Heart right ventricle (tissue), 16 donors: ENCODE measurements around the gene TAS2R9. TPM values are rescaled to one million over a fixed set of nuclear protein-coding genes. Genes with fewer than 3 reads are reported as not detected.

Experiments
- ATAC-seq, 8 donors: fragments of 200-7000 bp; cut with Tn5 transposase; one replicate each; pipeline ENCODE4 v1.9.1; 2020; ENCODE audit warnings: mild to moderate bottlenecking in 8 of 8, moderate library complexity in 8 of 8, moderate number of reproducible peaks in 1 of 8
- DNase-seq, 2 donors: peaks; one replicate each; pipeline ENCODE4 v3.0.0-alpha.2; 2020
- H3K27ac ChIP-seq, 10 donors: fragments of 200-600 bp; sonication (generic) in 2 of 10; one replicate each; pipeline versions ENCODE4 v1.5.0 to v1.8.0; 2020 to 2022; ENCODE audit warnings: mild to moderate bottlenecking in 3 of 10
- H3K27me3 ChIP-seq, 7 donors: fragments of 200-600 bp; one replicate each; pipeline ENCODE4 v1.8.0; 2021 to 2022; ENCODE audit warnings: mild to moderate bottlenecking in 2 of 7
- H3K36me3 ChIP-seq, 9 donors: fragments of 200-600 bp; sonication (generic) in 1 of 9; one replicate each; pipeline versions ENCODE4 v1.5.0 to v1.8.0; 2020 to 2022; ENCODE audit warnings: mild to moderate bottlenecking in 2 of 9
- H3K4me1 ChIP-seq, 9 donors: fragments of 200-600 bp; sonication (generic) in 1 of 9; one replicate each; pipeline versions ENCODE4 v1.5.0 to v1.8.0; 2020 to 2022; ENCODE audit warnings: mild to moderate bottlenecking in 4 of 9
- H3K4me3 ChIP-seq, 10 donors: fragments of 200-600 bp; sonication (generic) in 2 of 10; one replicate each; pipeline versions ENCODE4 v1.5.0 to v1.8.0; 2020 to 2022; ENCODE audit warnings: mild to moderate bottlenecking in 7 of 10, moderate library complexity in 2 of 10
- H3K9me3 ChIP-seq, 11 donors: fragments of 200-600 bp in 10 of 11; sonication (generic) in 2 of 11; one replicate each; pipeline versions ENCODE4 v1.5.0 to v1.8.0; 2013 to 2022; ENCODE audit warnings: mild to moderate bottlenecking in 2 of 11, control low read depth in 1 of 11, moderate library complexity in 1 of 11
- WGBS, 2 donors: extraction: QIAGEN DNeasy Blood & Tissue Kit; methylation state at CpG; one replicate each; pipeline ENCODE4 v1.1.7; 2013; ENCODE audit warnings: inconsistent platforms in 1 of 2; 5-methylcytosine and 5-hydroxymethylcytosine counted together
- intact Hi-C, 10 donors: fragments of 100-400 bp; cut with DNase I; formaldehyde crosslinking; loops; one replicate each; pipeline versions ENCODE4 v1.11.1 to v1.14.2; 2022
- polyA plus RNA-seq, 2 donors: library from polyadenylated mRNA; stranded (reverse); fragments of 200-250 nt; gene quantifications; one replicate each; pipeline ENCODE4 v1.2.3, GENCODE V29; 2013
- total RNA-seq, 10 donors: library from RNA; stranded (reverse); fragmentation: NEBNext Ultra II Directional in 3 of 10; extraction: Animal tissue kit (Norgen Biotek cat#: 25700) in 3 of 10; gene quantifications; one replicate each; pipeline versions ENCODE4 v1.2.1 to v1.2.4, GENCODE V29; 2021 to 2023
- TF ChIP-seq, protein P1 (sequence below), 9 donors: fragments of 200-600 bp; sonication (generic) in 2 of 9; IDR thresholded peaks; one replicate each; pipeline versions ENCODE4 v1.5.0 to v1.8.0; 2021 to 2022; ENCODE audit warnings: antibody characterized with exemption in 9 of 9, mild to moderate bottlenecking in 5 of 9, moderate library complexity in 1 of 9
- donor health status: Arrhythmogenic right ventricular cardiomyopathy.
- donor health status: ischemic (EF 13 %, LVEDD 7.1; RV severe dilation, severe dysfunction).
- donor health status: healthy with polysubstance abuse.
- donor health status: DM: no; HTN: yes; CAD: no.
- donor health status: DM: no; HTN: no; CAD: no.
- donor health status: ischemic (EF 25% LVEDD 6.9; RV normal size, moderate dysfunction).
- donor health status: ischemic (EF 25% LVEDD 5.7; RV mildly dilated, moderate dysfunction).
- donor health status: healthy.
- donor health status: DM: yes; HTN: yes; CAD: no.
- donor health status: Ischemic cardiomyopathy.
- donor health status: ischemic (EF 35%, LVEDD 5.7; RV mildly dilated, moderate dysfunction).
- donor health status: nonischemic (EF 11% LVEDD 7.7; RV severe dilation, severe dysfunction).
- donor health status: DM: yes; HTN: yes; CAD: no.
- donor health status: PGD.
- donor health status: ischemic (EF 29% LVEDD 5.4; RV normal size, mild dysfunction).
- donor health status: nonischemic (EF 23%, LVEDD 6.1; RV moderate dilation, normal function).

Gene TAS2R9
- total and polyA plus RNA-seq, 12 donors = not detected

DNA sequence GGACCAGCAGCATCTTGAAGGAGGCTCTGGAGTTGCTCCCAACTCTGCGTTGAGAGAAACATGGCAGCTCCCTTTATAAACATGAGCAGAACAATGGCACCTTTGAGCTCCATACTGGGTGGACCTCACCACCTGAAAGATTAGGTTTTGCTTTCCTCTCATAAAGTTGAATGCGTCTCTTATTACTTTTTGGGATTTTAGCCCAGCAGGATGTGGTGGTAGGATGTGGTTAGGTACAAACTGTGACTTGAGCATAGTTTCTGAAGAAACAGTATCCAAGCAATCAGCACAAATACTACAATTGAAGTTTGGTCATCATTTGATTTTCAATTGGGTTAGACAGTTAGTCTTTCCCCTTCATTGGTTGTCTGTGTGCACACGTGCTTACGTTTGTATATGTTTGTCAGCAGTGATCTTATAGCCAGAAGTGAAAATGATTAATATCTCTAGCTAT is 39.5 kb upstream of the TAS2R9 start, which contains the start of gene PRR4:
Gene PRR4, minus strand, starts transcription at position 51 of the 454 bp plus-strand sequence. Its CDS starts 38 bp downstream, at position 13.
- Histone ChIP-seq H3K4me3 (no peak within 1 kb of the TSS), H3K36me3 (peaks cover 0 to 41% (median 5%) of the 10 kb centered on the region in 9 donors), H3K27me3 (no peaks in the 10 kb centered on the region), H3K4me1 (peaks cover 0 to 4% (median 0%) of the 10 kb centered on the region in 9 donors), H3K27ac (no peak within 1 kb of the TSS), H3K9me3 (no peaks in the 10 kb centered on the region)
- intact Hi-C loops = no loop called here
- TF ChIP-seq, protein P1, sequence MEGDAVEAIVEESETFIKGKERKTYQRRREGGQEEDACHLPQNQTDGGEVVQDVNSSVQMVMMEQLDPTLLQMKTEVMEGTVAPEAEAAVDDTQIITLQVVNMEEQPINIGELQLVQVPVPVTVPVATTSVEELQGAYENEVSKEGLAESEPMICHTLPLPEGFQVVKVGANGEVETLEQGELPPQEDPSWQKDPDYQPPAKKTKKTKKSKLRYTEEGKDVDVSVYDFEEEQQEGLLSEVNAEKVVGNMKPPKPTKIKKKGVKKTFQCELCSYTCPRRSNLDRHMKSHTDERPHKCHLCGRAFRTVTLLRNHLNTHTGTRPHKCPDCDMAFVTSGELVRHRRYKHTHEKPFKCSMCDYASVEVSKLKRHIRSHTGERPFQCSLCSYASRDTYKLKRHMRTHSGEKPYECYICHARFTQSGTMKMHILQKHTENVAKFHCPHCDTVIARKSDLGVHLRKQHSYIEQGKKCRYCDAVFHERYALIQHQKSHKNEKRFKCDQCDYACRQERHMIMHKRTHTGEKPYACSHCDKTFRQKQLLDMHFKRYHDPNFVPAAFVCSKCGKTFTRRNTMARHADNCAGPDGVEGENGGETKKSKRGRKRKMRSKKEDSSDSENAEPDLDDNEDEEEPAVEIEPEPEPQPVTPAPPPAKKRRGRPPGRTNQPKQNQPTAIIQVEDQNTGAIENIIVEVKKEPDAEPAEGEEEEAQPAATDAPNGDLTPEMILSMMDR (IDR thresholded peaks at IDR 0.05) = no peak
- ATAC-seq (no peak), DNase-seq (no peak)
- 93 to 97% methylated on average over 4 of the region's 4 CpGs for WGBS, 2 donors

DNA sequence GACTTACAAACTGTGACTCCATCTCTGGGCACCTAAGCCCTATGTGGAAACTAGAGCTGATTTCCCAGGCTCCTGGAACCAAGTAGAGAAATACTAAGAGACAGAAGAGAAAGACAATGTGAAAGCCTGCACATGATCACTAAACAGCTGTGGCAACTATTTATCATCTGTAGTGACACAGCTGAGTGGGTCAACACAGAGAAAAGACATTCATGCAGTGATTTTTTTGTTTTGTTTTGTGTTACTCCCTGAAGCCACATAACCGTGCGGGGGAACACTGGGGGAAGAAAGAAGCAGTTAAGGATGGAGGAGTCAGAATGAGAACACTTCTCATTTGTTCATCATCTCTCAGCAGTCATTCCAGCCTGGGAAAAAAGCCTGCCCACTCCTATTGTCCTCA is 37.8 kb upstream of the TAS2R9 start:
- Histone ChIP-seq H3K9me3 (no peaks in the 10 kb centered on the region), H3K27me3 (no peaks in the 10 kb centered on the region), H3K4me3 (no peak overlapping the region), H3K36me3 (peaks cover 0 to 52% (median 5%) of the 10 kb centered on the region in 9 donors), H3K4me1 (peaks cover 0 to 4% (median 0%) of the 10 kb centered on the region in 9 donors), H3K27ac (no peak overlapping the region)
- ATAC-seq (no peak), DNase-seq (no peak)
- intact Hi-C loops = loop anchor here in 1 of 10 donors (1.0 kb wide), 1 partner anchor 10 kb away; no protein-coding TSS in a partner anchor
- WGBS, 2 donors = 41 to 58% methylated on average over 2 of the region's 2 CpGs
- TF ChIP-seq, protein P1 (IDR thresholded peaks at IDR 0.05) = no peak

DNA sequence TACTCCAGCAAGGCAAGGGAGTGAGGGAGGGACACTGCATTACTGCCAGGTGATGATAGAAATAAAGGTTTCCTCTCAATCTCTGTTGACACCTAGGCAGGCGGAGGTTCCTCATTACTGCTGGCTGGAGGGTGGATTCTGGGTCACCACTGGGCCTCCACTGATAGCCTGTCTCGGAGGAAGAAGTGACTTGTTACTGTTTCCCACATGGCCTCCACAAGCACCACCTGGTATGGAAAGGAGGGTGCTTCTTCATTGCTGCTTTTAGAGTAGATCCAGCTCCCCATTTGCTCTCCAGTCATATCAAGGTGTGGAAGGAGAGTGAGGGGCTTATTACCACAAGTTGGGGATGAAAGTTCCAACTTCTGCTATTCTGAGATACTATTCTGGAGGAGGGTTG is 32.9 kb upstream of the TAS2R9 start:
- Histone ChIP-seq H3K27ac (no peak overlapping the region), H3K4me1 (no peaks in the 10 kb centered on the region), H3K4me3 (no peak overlapping the region), H3K27me3 (no peaks in the 10 kb centered on the region), H3K36me3 (peaks cover 0 to 39% (median 5%) of the 10 kb centered on the region in 9 donors), H3K9me3 (no peaks in the 10 kb centered on the region)
- TF ChIP-seq, protein P1 (IDR thresholded peaks at IDR 0.05) = no peak
- DNase-seq (no peak), ATAC-seq (no peak)
- intact Hi-C loops = no loop called here
- 98 to 100% methylated on average over 2 of the region's 2 CpGs for WGBS, 2 donors

DNA sequence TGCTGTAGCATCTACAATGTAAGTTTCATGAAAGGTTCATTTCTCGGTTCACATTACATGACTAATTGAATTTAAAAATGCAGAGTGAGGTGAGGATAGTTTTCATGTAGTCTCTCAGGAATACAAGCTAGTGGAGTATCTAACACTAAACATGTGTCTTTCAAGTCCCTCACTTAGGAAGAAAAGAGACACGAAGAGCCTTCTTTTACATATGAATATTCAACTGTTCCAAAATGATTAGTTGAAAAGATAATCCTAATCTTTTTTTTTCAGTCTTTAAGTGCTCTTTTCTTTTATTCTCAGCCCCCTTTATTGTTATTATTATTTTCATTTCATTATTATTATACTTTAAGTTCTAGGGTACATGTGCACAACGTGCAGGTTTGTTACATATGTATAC is 28.5 kb upstream of the TAS2R9 start:
- no peak for DNase-seq
- intact Hi-C loops = no loop called here
- peaks cover 0 to 17% (median 0%) of the 10 kb centered on the region in 9 donors for H3K36me3 ChIP-seq
- ATAC-seq = no peak
- no peaks in the 10 kb centered on the region for H3K27me3 ChIP-seq
- peaks cover 0 to 12% (median 0%) of the 10 kb centered on the region in 11 donors for H3K9me3 ChIP-seq
- TF ChIP-seq, protein P1 (IDR thresholded peaks at IDR 0.05) = no peak
- H3K4me1 ChIP-seq = no peaks in the 10 kb centered on the region
- H3K27ac ChIP-seq = no peak overlapping the region
- no peak overlapping the region for H3K4me3 ChIP-seq
- WGBS, 2 donors = 82 to 84% methylated on average over 3 of the region's 3 CpGs
